ENCODE measurements around the gene SND1. TPM values are rescaled to one million over a fixed set of nuclear protein-coding genes. Genes with fewer than 3 reads are reported as not detected.

Gene SND1
- total and polyA plus RNA-seq, 10 of the 15 experiments (the other 5 are each of a cell fraction or from before 2014, with no cell fraction given) = 52.4 to 270 (median 146) TPM

- no peak overlapping the region for H3K4me3 ChIP-seq
- DNase-seq (ENCODE audit: low read depth, low spot score) (no peak), FAIRE-seq (no peak), ATAC-seq (no peak)
- ChIA-PET POLR2A (no interaction called here), RAD21 (ENCODE audit: unreplicated experiment) (no interaction called here), SMC1A (ENCODE audit: uncharacterized antibody, unreplicated experiment) (interaction anchor here (3.7 kb wide), 1 partner anchor 16 kb away, joined by 8 read pairs; no protein-coding TSS in a partner anchor), CTCF (interaction anchor here (3.7 kb wide), 1 partner anchor 16 kb away, joined by 33 read pairs; no protein-coding TSS in a partner anchor)
- 44% methylated on average over 3 of the region's 3 CpGs for WGBS (ENCODE audit: insufficient coverage, insufficient replicate concordance, low lambda C conversion rate, missing lambda C conversion rate)
- no peaks in the 10 kb centered on the region for H4K20me1 ChIP-seq (ENCODE audit: control insufficient read depth, insufficient read depth)
- intact Hi-C loops (cut with micrococcal nuclease; ENCODE audit: unreplicated experiment) (no loop called here), in situ Hi-C loops (cut with MboI) (no loop called here)
- H3K36me3 ChIP-seq (ENCODE audit: control insufficient read depth in 2 of 2, insufficient read depth in 2 of 2, low read length in 1 of 2) = peaks cover 6 to 12% of the 10 kb centered on the region in 2 experiments; a peak in 3 of 4 replicates
- H3K9me3 ChIP-seq (replicated peaks; ENCODE audit: control insufficient read depth, insufficient read depth, low read length) = no peaks in the 10 kb centered on the region
- TF ChIP-seq POLR2A (IDR thresholded peaks at IDR 0.05; ENCODE audit: low read depth, low read length) (0 out of 2 replicates have a peak, but pooled peaks have one; percentile 29), PAX8 (IDR thresholded peaks at IDR 0.05) (no peak), BCL3 (IDR thresholded peaks at IDR 0.05; ENCODE audit: borderline replicate concordance, insufficient read depth, low read depth, low read length, poor library complexity, severe bottlenecking) (peak; percentile 90)
- no peak overlapping the region for H3K4me2 ChIP-seq (ENCODE audit: control insufficient read depth, insufficient read depth)
- no peak overlapping the region for H3K9ac ChIP-seq (ENCODE audit: control insufficient read depth, insufficient read depth, low read length)
- no peaks in the 10 kb centered on the region for H3K4me1 ChIP-seq (ENCODE audit: control insufficient read depth, insufficient read depth, low read length)
- H3K27ac ChIP-seq (ENCODE audit: control insufficient read depth, insufficient read depth) = no peak overlapping the region
- H3K79me2 ChIP-seq (ENCODE audit: control insufficient read depth, insufficient read depth, low read length) = peaks cover 27% of the 10 kb centered on the region
- no peak overlapping the region for H2AFZ ChIP-seq (ENCODE audit: control insufficient read depth, low read depth, low read length)
- no TSS peak for BruUV-seq (replicated peaks)
- no peaks in the 10 kb centered on the region for H3K27me3 ChIP-seq (replicated peaks in 1 of 2; ENCODE audit: control insufficient read depth in 2 of 2, insufficient read depth in 2 of 2, low read length in 1 of 2)
These were observed 157.3 kb downstream of the SND1 start for GRCh38 chr7:127809261-127809702.

GRCh38 chr7:127810113-127810512 is 158.1 kb downstream of the SND1 start:
- SMC1A ChIA-PET (ENCODE audit: uncharacterized antibody, unreplicated experiment) = interaction anchor here (1.2 to 3.7 kb wide), 2 partner anchors 14 to 17 kb away, joined by 3 to 8 read pairs; no protein-coding TSS in a partner anchor
- FAIRE-seq (no peak), ATAC-seq (no peak), DNase-seq (ENCODE audit: low read depth, low spot score) (no peak)
- in situ Hi-C loops (cut with MboI) = no loop called here
- POLR2A ChIA-PET = no interaction called here
- Histone ChIP-seq H2AFZ (ENCODE audit: control insufficient read depth, low read depth, low read length) (no peak overlapping the region), H3K79me2 (ENCODE audit: control insufficient read depth, insufficient read depth, low read length) (peaks cover 27% of the 10 kb centered on the region), H3K4me1 (ENCODE audit: control insufficient read depth, insufficient read depth, low read length) (no peaks in the 10 kb centered on the region), H3K36me3 (ENCODE audit: control insufficient read depth in 2 of 2, insufficient read depth in 2 of 2, low read length in 1 of 2) (peaks cover 6 to 11% of the 10 kb centered on the region in 2 experiments; a peak in 3 of 4 replicates), H3K4me3 (no peak overlapping the region), H3K27ac (ENCODE audit: control insufficient read depth, insufficient read depth) (no peak overlapping the region), H3K27me3 (replicated peaks in 1 of 2; ENCODE audit: control insufficient read depth in 2 of 2, insufficient read depth in 2 of 2, low read length in 1 of 2) (no peaks in the 10 kb centered on the region), H3K4me2 (ENCODE audit: control insufficient read depth, insufficient read depth) (no peak overlapping the region), H4K20me1 (ENCODE audit: control insufficient read depth, insufficient read depth) (peaks cover under 1% of the 10 kb centered on the region), H3K9me3 (replicated peaks; ENCODE audit: control insufficient read depth, insufficient read depth, low read length) (no peaks in the 10 kb centered on the region), H3K9ac (ENCODE audit: control insufficient read depth, insufficient read depth, low read length) (no peak overlapping the region)
- RAD21 ChIA-PET (ENCODE audit: unreplicated experiment) = interaction anchor here (1.2 kb wide), 1 partner anchor 18 kb away, joined by 3 read pairs; no protein-coding TSS in a partner anchor
- 96% methylated on average over 2 of the region's 2 CpGs for WGBS (ENCODE audit: insufficient coverage, insufficient replicate concordance, low lambda C conversion rate, missing lambda C conversion rate)
- CTCF ChIA-PET = interaction anchor here (1.0 to 3.7 kb wide), 3 partner anchors 11 to 17 kb away, joined by 4 to 33 read pairs (median 6); no protein-coding TSS in a partner anchor
- intact Hi-C loops (cut with micrococcal nuclease; ENCODE audit: unreplicated experiment) = no loop called here
- TF ChIP-seq ETV6 (conservative IDR thresholded peaks at IDR 0.05 in 1 of 2, IDR thresholded peaks at IDR 0.05 in 1 of 2; ENCODE audit: borderline replicate concordance in 1 of 2, low read depth in 1 of 2) = no peak
- no peak for TF ChIP-seq PRDM15 (CRISPR knock-in tag; IDR thresholded peaks at IDR 0.05)
- TF ChIP-seq FOXM1 (IDR thresholded peaks at IDR 0.05; ENCODE audit: low read depth, low read length) = no peak
- TF ChIP-seq TCF12 (IDR thresholded peaks at IDR 0.05; ENCODE audit: low read depth, low read length) = no peak
- TF ChIP-seq CHD2 (IDR thresholded peaks at IDR 0.05; ENCODE audit: borderline replicate concordance, low read depth, low read length) = no peak
- TF ChIP-seq KAT2A (conservative IDR thresholded peaks at IDR 0.05; ENCODE audit: control insufficient read depth, low read depth, low read length) = no peak
- TF ChIP-seq ATF7 (IDR thresholded peaks at IDR 0.05; ENCODE audit: low read depth) = no peak
- no TSS peak for BruUV-seq (replicated peaks)

All from GM12878 (cell line).